Ishikawa (cell line): ENCODE measurements around the gene PPWD1.

Experiments used
- EGR1 ChIP-seq: IDR thresholded peaks from 2 replicates; pipeline ENCODE4 v1.6.1; 2012
- EP300 ChIP-seq: IDR thresholded peaks from 2 replicates; pipeline ENCODE4 v1.6.1; 2012; ENCODE audit warnings: borderline replicate concordance
- FOXM1 ChIP-seq: IDR thresholded peaks from 2 replicates; pipeline ENCODE4 v1.6.1; 2012; ENCODE audit warnings: low read depth, borderline replicate concordance
- MAX ChIP-seq: IDR thresholded peaks from 2 replicates; pipeline ENCODE4 v1.6.1; 2012
- NFIC ChIP-seq: IDR thresholded peaks from 2 replicates; pipeline ENCODE4 v1.6.1; 2012
- RAD21 ChIP-seq: IDR thresholded peaks from 2 replicates; pipeline ENCODE4 v1.6.1; 2012; ENCODE audit warnings: low read depth
- REST ChIP-seq: IDR thresholded peaks from 2 replicates; pipeline ENCODE4 v1.6.1; 2012; ENCODE audit warnings: low read depth, mild to moderate bottlenecking
- TAF1 ChIP-seq: IDR thresholded peaks from 2 replicates; pipeline ENCODE4 v1.6.1; 2012; ENCODE audit warnings: low read depth, mild to moderate bottlenecking
- TCF12 ChIP-seq: IDR thresholded peaks from 2 replicates; pipeline ENCODE4 v1.6.1; 2012; ENCODE audit warnings: low read depth
- USF1 ChIP-seq: IDR thresholded peaks from 2 replicates; pipeline ENCODE4 v1.6.1; 2012
- YY1 ChIP-seq: IDR thresholded peaks from 2 replicates; pipeline ENCODE4 v1.6.1; 2012; ENCODE audit warnings: low read depth
- ZBTB7A ChIP-seq: IDR thresholded peaks from 2 replicates; pipeline ENCODE4 v1.6.1; 2012; ENCODE audit warnings: low read depth

GRCh38 chr5:65612298-65612907, 49.3 kb downstream of the PPWD1 start:
- no peak for TF ChIP-seq MAX
- no peak for TF ChIP-seq RAD21
- no peak for TF ChIP-seq YY1
- TF ChIP-seq EP300 = no peak
- no peak for TF ChIP-seq USF1
- TF ChIP-seq FOXM1 = no peak
- no peak for TF ChIP-seq TAF1
- no peak for TF ChIP-seq ZBTB7A
- TF ChIP-seq NFIC = no peak
- no peak for TF ChIP-seq EGR1
- TF ChIP-seq TCF12 = no peak
- TF ChIP-seq REST = no peak
